ENCODE data around the gene GRID1.

Gene GRID1

GRCh38 chr10:86155054-86155921, 211.3 kb downstream of the GRID1 start:
- H3K4me3 ChIP-seq (ENCODE audit: low read depth, low read length): no peak overlapping the region

DNA sequence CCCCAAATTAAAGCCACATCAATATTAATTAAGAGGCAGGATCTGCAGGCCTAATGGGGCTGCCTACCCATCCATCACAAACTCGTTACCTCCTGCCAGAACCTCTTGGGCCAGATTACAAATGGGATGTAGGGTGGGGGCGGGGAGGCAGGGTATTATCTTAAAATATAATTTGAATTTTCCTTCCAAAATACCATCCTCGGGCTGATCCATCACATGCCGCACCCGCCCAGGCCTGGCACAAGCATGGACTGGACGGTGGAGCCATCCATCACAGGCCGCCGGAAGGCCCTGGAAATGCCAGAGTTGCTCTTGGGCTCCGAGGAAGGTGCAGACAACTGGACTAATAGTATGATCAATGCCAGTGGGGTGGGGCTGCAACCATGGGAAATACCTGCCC, 212.8 kb downstream of the GRID1 start:
- H3K4me3 ChIP-seq (ENCODE audit: low read depth, low read length): no peak overlapping the region

DNA sequence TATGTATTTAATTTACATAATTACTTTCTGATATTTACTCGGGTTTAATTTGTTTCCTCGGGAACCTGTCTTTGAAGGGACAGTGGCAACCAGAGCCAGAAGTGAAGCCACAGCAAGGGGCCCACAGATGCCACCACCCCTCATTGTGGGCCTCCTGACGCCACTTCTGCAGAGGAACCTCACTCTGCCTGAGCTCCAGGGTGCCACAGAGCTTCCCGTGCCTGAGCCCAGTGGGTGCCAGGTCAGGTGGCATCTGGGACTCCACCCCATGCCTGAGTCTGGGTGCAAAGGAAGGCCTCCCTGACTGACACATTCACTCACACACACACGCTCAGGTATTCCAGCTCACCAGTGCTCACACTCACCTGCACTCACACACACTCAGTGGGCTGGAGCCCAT, 213.7 kb downstream of the GRID1 start:
- H3K4me3 ChIP-seq (ENCODE audit: low read depth, low read length): no peak overlapping the region

DNA sequence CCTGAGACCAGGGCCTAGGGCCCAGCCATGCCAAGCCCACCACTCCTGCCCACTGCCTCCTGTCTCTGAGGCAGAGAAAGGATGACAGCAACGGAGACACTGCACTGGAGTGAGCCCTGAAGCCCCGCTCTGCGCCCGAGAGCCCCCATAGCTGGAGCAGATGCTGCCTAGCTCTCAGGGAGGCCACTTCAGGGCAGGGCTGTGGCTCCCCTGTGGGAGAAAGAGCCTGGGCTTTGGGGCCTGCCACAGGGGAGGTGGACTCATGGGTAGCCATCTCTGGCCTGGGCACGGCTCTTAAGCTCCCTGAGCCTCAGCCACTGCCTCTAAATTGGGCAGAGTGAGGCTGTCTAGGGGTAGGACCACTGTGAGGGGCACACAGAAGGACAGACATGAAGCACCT, 214.2 kb downstream of the GRID1 start:
- no peak overlapping the region for H3K4me3 ChIP-seq (ENCODE audit: low read depth, low read length)

GRCh38 chr10:86151613-86152012, 215.0 kb downstream of the GRID1 start:
- no peak overlapping the region for H3K4me3 ChIP-seq (ENCODE audit: low read depth, low read length)

DNA sequence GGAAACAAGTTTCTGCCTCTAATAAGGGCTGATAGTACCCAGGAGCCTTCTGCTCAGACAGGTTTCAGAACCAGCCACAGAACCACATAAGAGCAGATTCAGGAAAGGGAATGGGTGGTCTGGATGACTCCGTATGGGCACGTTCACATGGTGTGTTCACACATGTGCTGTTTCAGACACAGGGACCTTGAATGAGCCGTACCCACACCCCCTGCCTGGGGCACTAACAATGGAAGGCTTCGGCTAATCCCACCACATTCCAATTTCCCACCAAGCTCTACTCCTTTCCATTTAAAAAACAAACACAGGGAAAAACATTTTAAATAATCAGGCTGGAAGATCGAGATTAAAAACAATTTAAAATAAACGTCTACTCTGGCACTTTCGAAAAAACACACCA, 217.3 kb downstream of the GRID1 start:
- no peak overlapping the region for H3K4me3 ChIP-seq (ENCODE audit: low read depth, low read length)

DNA sequence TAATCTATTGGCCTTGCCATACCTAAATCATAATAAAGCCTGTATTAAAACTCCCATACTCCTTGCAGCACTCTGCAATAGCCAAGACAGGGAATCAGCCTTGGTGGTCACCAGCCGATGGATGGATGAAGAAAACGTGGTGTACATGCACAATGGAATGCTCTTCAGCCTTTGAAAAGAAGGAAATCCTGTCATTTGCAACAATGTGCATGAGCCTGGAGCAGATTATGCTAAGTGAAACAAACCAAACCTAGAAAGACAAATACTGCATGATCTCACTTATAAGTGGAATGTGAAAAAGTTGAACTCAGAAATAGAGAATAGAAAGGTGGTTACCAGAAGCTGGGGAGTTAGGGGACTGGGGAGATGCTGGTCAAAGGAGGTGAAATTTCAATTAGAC, 218.5 kb downstream of the GRID1 start:
- H3K4me3 ChIP-seq (ENCODE audit: low read depth, low read length): no peak overlapping the region

DNA sequence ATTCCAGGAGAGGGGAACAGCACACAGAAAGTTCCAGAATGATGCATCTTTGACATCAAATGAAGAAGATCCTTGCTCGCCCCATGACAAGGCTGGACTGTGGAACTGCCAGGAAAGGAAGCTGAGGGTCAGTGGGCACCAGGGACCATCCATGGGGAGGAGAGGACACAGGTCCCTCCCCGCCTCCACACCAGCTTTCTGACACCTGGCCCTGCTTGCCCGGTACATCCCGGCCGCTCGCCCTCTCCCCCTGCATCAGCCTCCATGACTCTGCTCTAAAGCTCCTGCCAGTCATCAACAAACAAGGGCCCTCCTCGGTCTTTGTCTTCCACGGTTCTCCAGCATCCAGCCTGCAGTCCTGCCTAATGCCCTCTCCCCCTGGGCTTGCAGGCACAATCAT, 222.3 kb downstream of the GRID1 start:
- no peak overlapping the region for H3K4me3 ChIP-seq (ENCODE audit: low read depth, low read length)

- no peak overlapping the region for H3K4me3 ChIP-seq (ENCODE audit: low read depth, low read length)
These were observed 224.7 kb downstream of the GRID1 start for GRCh38 chr10:86141896-86142295.

DNA sequence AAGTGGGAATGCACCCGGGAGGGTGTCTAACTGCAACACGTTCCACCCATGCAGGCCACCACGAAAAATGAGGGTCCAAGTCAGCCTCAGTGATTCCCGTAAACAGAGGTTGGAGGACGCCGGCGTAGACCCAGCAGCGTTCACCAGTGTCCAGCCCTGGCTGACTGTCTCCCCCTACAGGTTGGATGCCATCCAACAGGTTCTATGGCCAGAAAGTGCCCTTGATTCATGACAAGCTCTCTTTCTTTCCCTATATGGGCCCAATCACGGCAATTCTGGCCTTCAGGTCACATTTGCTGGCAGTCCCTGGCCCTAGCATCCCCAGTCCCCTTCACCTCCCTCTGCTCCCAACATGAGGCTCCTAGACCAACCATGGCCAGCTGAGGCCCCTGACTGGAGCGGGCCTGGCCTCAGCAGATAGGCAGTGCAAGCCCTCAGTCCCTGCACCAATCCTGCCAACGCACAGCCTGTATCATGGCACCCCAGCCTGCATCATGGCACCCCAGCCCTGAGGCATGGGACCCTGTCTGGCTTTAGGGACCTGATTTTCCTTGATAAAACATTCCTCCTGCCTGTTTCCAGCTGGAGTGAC, 227.4 kb downstream of the GRID1 start:
- no peak overlapping the region for H3K4me3 ChIP-seq (ENCODE audit: low read depth, low read length)

DNA sequence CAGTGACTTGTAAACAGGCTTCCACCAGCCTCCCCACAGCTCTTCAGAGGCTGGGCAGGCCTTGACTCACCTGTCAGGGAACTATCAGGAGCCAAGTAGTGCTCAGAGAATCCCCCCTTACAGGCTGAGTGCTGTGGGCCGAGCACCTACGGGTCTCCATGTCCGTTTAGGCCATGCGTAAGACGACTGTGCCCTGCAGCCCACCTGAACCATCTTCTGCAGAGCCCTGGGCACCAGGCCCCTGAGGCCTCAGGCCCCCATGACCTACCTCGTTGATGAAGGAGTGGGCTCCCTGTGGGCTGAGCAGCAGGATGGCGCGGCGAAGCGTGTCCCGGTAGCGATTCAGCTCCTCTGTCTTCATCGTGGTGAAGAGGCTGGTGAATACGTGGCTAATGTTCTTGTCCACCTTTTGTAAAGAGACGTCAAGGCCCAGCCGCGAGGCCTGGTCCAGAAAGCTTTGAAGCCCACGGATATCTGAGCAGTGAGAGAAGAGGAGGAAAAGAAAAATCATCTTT, 228.0 kb downstream of the GRID1 start:
- no peak overlapping the region for H3K4me3 ChIP-seq (ENCODE audit: low read depth, low read length)

GRCh38 chr10:86137561-86137960, 229.0 kb downstream of the GRID1 start:
- no peak overlapping the region for H3K4me3 ChIP-seq (ENCODE audit: low read depth, low read length)

DNA sequence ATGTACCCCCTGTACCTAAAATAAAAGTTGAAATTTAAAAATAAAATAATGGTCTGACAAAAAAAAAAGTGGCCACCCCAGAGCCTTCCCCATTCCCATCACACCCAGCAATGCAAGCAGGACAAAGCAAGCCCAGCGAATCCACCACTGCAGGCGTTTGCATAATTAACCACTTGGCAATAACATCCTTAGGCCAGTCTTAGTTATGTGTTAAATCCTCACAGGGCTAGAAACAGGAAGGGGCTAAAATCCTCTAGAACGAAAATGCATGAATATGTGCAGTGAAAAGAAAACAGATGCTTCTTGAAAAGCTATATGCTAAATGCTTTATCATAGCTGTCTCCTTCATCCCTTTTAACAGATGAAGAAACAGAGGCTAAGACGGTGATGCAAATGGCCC, 229.7 kb downstream of the GRID1 start:
- no peak overlapping the region for H3K4me3 ChIP-seq (ENCODE audit: low read depth, low read length)

GRCh38 chr10:86135191-86135590, 231.4 kb downstream of the GRID1 start:
- H3K4me3 ChIP-seq (ENCODE audit: low read depth, low read length): no peak overlapping the region

DNA sequence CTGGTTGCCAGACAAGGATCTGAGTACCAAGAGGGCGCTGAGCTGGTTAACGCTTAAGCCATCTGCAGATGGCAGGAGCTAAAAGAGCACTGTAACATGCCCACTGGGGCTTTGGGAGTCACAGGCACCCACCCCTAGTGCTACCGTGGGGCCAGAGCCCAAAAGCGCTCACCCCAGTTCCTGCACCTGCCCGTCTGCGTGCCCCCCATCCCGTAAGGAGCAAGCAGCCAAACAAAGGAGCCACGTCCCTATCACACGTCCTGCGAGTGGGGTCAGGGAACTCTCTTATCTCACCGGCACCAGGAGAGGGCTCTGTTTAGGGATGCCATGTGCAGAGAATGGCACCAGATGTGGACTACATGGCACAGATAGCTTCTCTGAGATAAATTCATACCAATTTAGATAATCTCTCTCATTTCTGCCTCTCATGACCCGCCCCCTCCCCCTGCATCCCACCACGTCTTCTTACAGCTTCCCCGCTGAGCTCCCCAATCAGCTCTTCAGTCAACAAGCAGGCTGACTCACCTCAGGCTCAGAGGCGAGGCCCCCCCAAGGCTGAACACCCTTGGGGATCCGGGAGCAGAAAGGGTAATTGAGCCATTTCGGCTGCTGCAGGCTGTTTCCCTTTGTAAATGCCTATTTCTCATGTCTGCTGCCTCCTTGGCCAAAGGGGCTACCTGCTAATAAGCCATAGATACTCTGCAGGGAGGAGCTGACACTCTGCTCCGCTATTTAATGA, 235.7 kb downstream of the GRID1 start:
- H3K4me3 ChIP-seq (ENCODE audit: low read depth, low read length): no peak overlapping the region

GRCh38 chr10:86130041-86130440, 236.6 kb downstream of the GRID1 start:
- H3K4me3 ChIP-seq (ENCODE audit: low read depth, low read length): no peak overlapping the region

GRCh38 chr10:86128360-86128759, 238.2 kb downstream of the GRID1 start:
- H3K4me3 ChIP-seq (ENCODE audit: low read depth, low read length): no peak overlapping the region

DNA sequence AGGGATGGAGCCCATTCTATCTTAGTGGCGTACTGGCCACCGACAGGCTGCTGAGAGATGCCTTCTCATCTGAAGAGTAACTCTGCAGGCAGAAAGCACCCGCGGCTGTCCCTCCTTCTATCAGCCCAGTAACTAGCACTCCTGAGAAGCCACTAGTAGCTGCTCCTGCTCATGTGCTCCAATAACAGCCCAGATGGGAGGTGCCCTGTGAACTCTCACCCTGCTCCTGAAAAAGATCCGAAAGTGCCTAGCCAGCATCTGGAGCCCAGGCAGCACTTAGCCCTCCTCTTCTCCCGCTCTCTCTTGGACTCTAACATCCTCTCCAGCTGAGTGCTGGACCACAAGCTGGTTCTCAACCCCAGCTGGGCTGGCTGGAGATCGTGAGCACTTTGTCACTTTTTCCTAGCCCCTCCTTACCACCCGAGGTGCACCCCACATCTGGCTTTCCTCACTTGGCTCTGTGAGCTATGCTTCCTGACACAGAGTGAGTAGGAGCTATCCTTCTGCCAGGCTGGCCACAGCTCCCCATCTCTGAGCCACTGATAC, 239.2 kb downstream of the GRID1 start:
- no peak overlapping the region for H3K4me3 ChIP-seq (ENCODE audit: low read depth, low read length)

- no peak overlapping the region for H3K4me3 ChIP-seq (ENCODE audit: low read depth, low read length)
These were observed 241.9 kb downstream of the GRID1 start for GRCh38 chr10:86124734-86125133.

GRCh38 chr10:86123715-86124114, 242.9 kb downstream of the GRID1 start:
- H3K4me3 ChIP-seq (ENCODE audit: low read depth, low read length): no peak overlapping the region

DNA sequence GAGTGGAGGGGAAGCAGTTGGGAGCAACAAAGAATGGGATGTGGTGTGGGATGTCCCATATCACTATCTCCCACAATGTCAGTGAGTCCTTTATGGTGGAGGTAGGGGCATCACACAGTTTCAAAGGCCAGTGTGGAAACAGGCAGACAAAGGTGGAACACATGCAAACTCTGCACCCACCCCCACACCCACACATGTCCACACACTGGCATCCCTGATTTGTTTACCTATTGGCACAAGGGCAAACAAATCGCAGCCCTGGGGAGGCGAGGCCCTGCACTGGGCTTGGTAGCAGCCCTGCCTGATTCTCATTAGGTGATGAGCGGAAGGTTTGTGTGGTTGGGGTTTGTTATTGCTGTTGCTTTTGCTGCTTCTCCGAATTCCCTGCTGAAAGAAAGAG, 243.3 kb downstream of the GRID1 start:
- no peak overlapping the region for H3K4me3 ChIP-seq (ENCODE audit: low read depth, low read length)
